ENCODE measurements around the gene HAS3. TPM values are rescaled to one million over a fixed set of nuclear protein-coding genes. Genes with fewer than 3 reads are reported as not detected.

The HAS3 gene
- total RNA-seq, 4 donors from 2014 or later, result 0.42 to 7.1 (median 2.1) TPM

GRCh38 chr16:69073181-69073702, 32.2 kb upstream of the HAS3 start:
- TF ChIP-seq POLR2A (IDR thresholded peaks at IDR 0.05) (no peak), CTCF (IDR thresholded peaks at IDR 0.05) (no peak), EP300 (IDR thresholded peaks at IDR 0.05) (no peak)
- no peaks in the 10 kb centered on the region for H3K4me1 ChIP-seq
- no peak overlapping the region for H3K4me3 ChIP-seq
- no peaks in the 10 kb centered on the region for H3K27me3 ChIP-seq
- no peak for DNase-seq (ENCODE audit: low spot score in 2 of 2)
- H3K9me3 ChIP-seq, result no peaks in the 10 kb centered on the region
- no peak overlapping the region for H3K27ac ChIP-seq
- peaks cover 0 to 12% (median 0%) of the 10 kb centered on the region in 3 donors for H3K36me3 ChIP-seq
- 83 to 84% methylated on average over 10 of the region's 10 CpGs for WGBS, 2 donors

GRCh38 chr16:69077251-69077650, 28.2 kb upstream of the HAS3 start:
- TF ChIP-seq POLR2A (IDR thresholded peaks at IDR 0.05), result no peak
- TF ChIP-seq CTCF (IDR thresholded peaks at IDR 0.05), result no peak
- TF ChIP-seq EP300 (IDR thresholded peaks at IDR 0.05), result no peak
- no peak overlapping the region for H3K27ac ChIP-seq
- H3K4me3 ChIP-seq, result no peak overlapping the region
- no peak for DNase-seq (ENCODE audit: low spot score in 2 of 2)
- H3K36me3 ChIP-seq, result peaks cover 0 to 13% (median 0%) of the 10 kb centered on the region in 3 donors
- H3K9me3 ChIP-seq, result no peaks in the 10 kb centered on the region
- H3K27me3 ChIP-seq, result no peaks in the 10 kb centered on the region
- no peaks in the 10 kb centered on the region for H3K4me1 ChIP-seq
- WGBS, 2 donors, result 79% methylated on average over 4 of the region's 4 CpGs

- WGBS, 2 donors, result 46 to 54% methylated on average over 7 of the region's 7 CpGs
- DNase-seq (ENCODE audit: low spot score in 2 of 2), result no peak
- no peaks in the 10 kb centered on the region for H3K9me3 ChIP-seq
- TF ChIP-seq POLR2A (IDR thresholded peaks at IDR 0.05) (no peak), EP300 (IDR thresholded peaks at IDR 0.05) (no peak), CTCF (IDR thresholded peaks at IDR 0.05) (no peak)
- H3K4me1 ChIP-seq, result no peaks in the 10 kb centered on the region
- no peaks in the 10 kb centered on the region for H3K27me3 ChIP-seq
- no peak overlapping the region for H3K27ac ChIP-seq
- H3K36me3 ChIP-seq, result peaks cover 0 to 19% (median 0%) of the 10 kb centered on the region in 3 donors
- no peak overlapping the region for H3K4me3 ChIP-seq
Measured at GRCh38 chr16:69078073-69078472, 27.4 kb upstream of the HAS3 start.

GRCh38 chr16:69079697-69080096, 25.8 kb upstream of the HAS3 start:
- no peaks in the 10 kb centered on the region for H3K4me1 ChIP-seq
- no peak overlapping the region for H3K27ac ChIP-seq
- peaks cover 0 to 35% (median under 1%) of the 10 kb centered on the region in 3 donors for H3K36me3 ChIP-seq
- TF ChIP-seq POLR2A (IDR thresholded peaks at IDR 0.05), result no peak
- TF ChIP-seq CTCF (IDR thresholded peaks at IDR 0.05), result no peak
- TF ChIP-seq EP300 (IDR thresholded peaks at IDR 0.05), result no peak
- H3K4me3 ChIP-seq, result no peak overlapping the region
- DNase-seq (ENCODE audit: low spot score in 2 of 2), result no peak
- 93 to 96% methylated on average over 2 of the region's 2 CpGs for WGBS, 2 donors
- no peaks in the 10 kb centered on the region for H3K9me3 ChIP-seq
- no peaks in the 10 kb centered on the region for H3K27me3 ChIP-seq

GRCh38 chr16:69083306-69083941, 22.0 kb upstream of the HAS3 start:
- H3K4me3 ChIP-seq, result no peak overlapping the region
- no peaks in the 10 kb centered on the region for H3K27me3 ChIP-seq
- H3K36me3 ChIP-seq, result peaks cover 0 to 58% (median 6%) of the 10 kb centered on the region in 3 donors
- H3K4me1 ChIP-seq, result no peaks in the 10 kb centered on the region
- 90 to 91% methylated on average over 13 to 14 of the region's 16 CpGs for WGBS, 2 donors
- H3K9me3 ChIP-seq, result no peaks in the 10 kb centered on the region
- no peak overlapping the region for H3K27ac ChIP-seq
- TF ChIP-seq CTCF (IDR thresholded peaks at IDR 0.05) (no peak), EP300 (IDR thresholded peaks at IDR 0.05) (no peak), POLR2A (IDR thresholded peaks at IDR 0.05) (no peak)
- no peak for DNase-seq (ENCODE audit: low spot score in 2 of 2)
